ENCODE measurements around the gene CIRBP. TPM values are rescaled to one million over a fixed set of nuclear protein-coding genes. Genes with fewer than 3 reads are reported as not detected.

CIRBP gene
- polyA plus RNA-seq, 1 of the 3 experiments (the other 2 are of a cell fraction), result 762 TPM

GRCh38 chr19:1231729-1232637, 37.1 kb upstream of the CIRBP start (continued):
- TF ChIP-seq, protein P1, sequence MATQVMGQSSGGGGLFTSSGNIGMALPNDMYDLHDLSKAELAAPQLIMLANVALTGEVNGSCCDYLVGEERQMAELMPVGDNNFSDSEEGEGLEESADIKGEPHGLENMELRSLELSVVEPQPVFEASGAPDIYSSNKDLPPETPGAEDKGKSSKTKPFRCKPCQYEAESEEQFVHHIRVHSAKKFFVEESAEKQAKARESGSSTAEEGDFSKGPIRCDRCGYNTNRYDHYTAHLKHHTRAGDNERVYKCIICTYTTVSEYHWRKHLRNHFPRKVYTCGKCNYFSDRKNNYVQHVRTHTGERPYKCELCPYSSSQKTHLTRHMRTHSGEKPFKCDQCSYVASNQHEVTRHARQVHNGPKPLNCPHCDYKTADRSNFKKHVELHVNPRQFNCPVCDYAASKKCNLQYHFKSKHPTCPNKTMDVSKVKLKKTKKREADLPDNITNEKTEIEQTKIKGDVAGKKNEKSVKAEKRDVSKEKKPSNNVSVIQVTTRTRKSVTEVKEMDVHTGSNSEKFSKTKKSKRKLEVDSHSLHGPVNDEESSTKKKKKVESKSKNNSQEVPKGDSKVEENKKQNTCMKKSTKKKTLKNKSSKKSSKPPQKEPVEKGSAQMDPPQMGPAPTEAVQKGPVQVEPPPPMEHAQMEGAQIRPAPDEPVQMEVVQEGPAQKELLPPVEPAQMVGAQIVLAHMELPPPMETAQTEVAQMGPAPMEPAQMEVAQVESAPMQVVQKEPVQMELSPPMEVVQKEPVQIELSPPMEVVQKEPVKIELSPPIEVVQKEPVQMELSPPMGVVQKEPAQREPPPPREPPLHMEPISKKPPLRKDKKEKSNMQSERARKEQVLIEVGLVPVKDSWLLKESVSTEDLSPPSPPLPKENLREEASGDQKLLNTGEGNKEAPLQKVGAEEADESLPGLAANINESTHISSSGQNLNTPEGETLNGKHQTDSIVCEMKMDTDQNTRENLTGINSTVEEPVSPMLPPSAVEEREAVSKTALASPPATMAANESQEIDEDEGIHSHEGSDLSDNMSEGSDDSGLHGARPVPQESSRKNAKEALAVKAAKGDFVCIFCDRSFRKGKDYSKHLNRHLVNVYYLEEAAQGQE (IDR thresholded peaks at IDR 0.05; ENCODE audit: low read depth, low read length), result no peak
- TF ChIP-seq, protein P2, sequence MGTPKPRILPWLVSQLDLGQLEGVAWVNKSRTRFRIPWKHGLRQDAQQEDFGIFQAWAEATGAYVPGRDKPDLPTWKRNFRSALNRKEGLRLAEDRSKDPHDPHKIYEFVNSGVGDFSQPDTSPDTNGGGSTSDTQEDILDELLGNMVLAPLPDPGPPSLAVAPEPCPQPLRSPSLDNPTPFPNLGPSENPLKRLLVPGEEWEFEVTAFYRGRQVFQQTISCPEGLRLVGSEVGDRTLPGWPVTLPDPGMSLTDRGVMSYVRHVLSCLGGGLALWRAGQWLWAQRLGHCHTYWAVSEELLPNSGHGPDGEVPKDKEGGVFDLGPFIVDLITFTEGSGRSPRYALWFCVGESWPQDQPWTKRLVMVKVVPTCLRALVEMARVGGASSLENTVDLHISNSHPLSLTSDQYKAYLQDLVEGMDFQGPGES (IDR thresholded peaks at IDR 0.05; ENCODE audit: low read depth, low read length), result no peak

DNA sequence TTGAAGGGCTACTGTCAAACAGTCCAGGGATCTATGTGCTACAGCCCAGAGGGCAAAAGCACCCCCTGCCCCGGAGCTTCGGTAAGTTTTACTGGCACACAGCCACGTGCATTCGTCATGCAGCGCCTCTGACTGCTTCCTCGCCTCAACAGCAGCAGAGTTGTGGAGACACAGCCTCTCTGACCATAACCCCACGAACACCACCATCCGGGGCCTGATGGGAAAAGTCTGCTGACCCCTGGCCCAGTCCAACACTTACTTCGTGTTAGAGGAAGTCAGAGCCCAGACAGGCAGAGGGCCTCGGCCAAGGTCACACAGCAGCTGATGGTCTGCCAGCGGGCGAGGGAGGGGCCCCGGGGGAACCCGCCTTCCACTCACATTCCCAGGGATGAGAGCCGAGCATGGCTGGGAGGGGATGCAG, 36.5 kb upstream of the CIRBP start:
- Histone ChIP-seq H3K27me3 (ENCODE audit: insufficient read depth) (no peaks in the 10 kb centered on the region), H3F3A (replicated peaks; ENCODE audit: insufficient read depth) (peaks cover 14% of the 10 kb centered on the region), H3K36me3 (replicated peaks in 1 of 2; ENCODE audit: control insufficient read depth in 1 of 2, insufficient read depth in 2 of 2, low read length in 1 of 2) (peaks cover 0 to 48% of the 10 kb centered on the region in 2 experiments), H3K9me2 (no peaks in the 10 kb centered on the region), H4K20me1 (ENCODE audit: insufficient read depth) (peaks cover 24% of the 10 kb centered on the region), H3K27ac (ENCODE audit: low read depth in 2 of 2, low read length in 1 of 2) (no peak overlapping the region), H3K9ac (no peak overlapping the region), H2AFZ (ENCODE audit: low read depth) (no peak overlapping the region), H3K79me2 (ENCODE audit: insufficient read depth) (peaks cover 11% of the 10 kb centered on the region; the same call in 1 of the 2 replicates), H3K4me2 (no peak overlapping the region), H3K4me3 (ENCODE audit: low read depth in 2 of 2, low read length in 1 of 2) (no peak overlapping the region), H3K4me1 (ENCODE audit: control insufficient read depth in 1 of 2, insufficient read depth in 2 of 2, low read depth in 1 of 2, low read length in 1 of 2) (peaks cover 0 to 9% of the 10 kb centered on the region in 2 experiments; a peak in 1 of 4 replicates), H3K9me3 (no peaks in the 10 kb centered on the region)
- TF ChIP-seq PBX3 (IDR thresholded peaks at IDR 0.05) (no peak), YY1 (IDR thresholded peaks at IDR 0.05; ENCODE audit: low read depth) (no peak), EZH2phosphoT487 (IDR thresholded peaks at IDR 0.05; ENCODE audit: borderline replicate concordance, low read depth) (no peak), SIN3A (IDR thresholded peaks at IDR 0.05; ENCODE audit: borderline replicate concordance, low read depth, low read length) (no peak), FOXM1 (IDR thresholded peaks at IDR 0.05; ENCODE audit: low read depth) (no peak), RAD21 (IDR thresholded peaks at IDR 0.05; ENCODE audit: low read length) (no peak), MXI1 (IDR thresholded peaks at IDR 0.05; ENCODE audit: low read depth, low read length) (no peak), EP300 (IDR thresholded peaks at IDR 0.05; ENCODE audit: borderline replicate concordance in 1 of 2, low read depth in 1 of 2, low read length in 1 of 2) (no peak), TEAD4 (IDR thresholded peaks at IDR 0.05; ENCODE audit: borderline replicate concordance, insufficient read depth) (no peak)
- CTCF ChIA-PET, result interaction anchor here (0.6 to 5.7 kb wide), 6 partner anchors 11 to 1042 kb away, joined by 3 to 82 read pairs (median 4); no protein-coding TSS in a partner anchor
- DNase-seq, result no peak
- POLR2A ChIA-PET, result no interaction called here
- 73% methylated on average over 13 of the region's 15 CpGs for WGBS (ENCODE audit: low lambda C conversion rate)
